Body of pancreas (tissue), 4 donors: ENCODE measurements around the gene OTUB1.

Source experiments
- CTCF ChIP-seq, 7 experiments: fragments of 450-650 bp in 4 of 7; fragments of 200-600 bp in 3 of 7; sonication (generic) in 3 of 7; IDR thresholded peaks; one replicate each; pipeline ENCODE4 v1.5.1; 2016 to 2019; ENCODE audit warnings: antibody characterized with exemption in 7 of 7
- POLR2A ChIP-seq, 3 donors: fragments of 450-650 bp; IDR thresholded peaks; one replicate each; pipeline ENCODE4 v1.6.1; 2016; ENCODE audit warnings: antibody characterized with exemption in 3 of 3, mild to moderate bottlenecking in 2 of 3

GRCh38 chr11:64028398-64029115 is 42.3 kb downstream of the OTUB1 start:
- TF ChIP-seq POLR2A (IDR thresholded peaks at IDR 0.05): no peak
- TF ChIP-seq CTCF (IDR thresholded peaks at IDR 0.05): no peak
